Dendritic cell treated with granulocyte-macrophage colony-stimulating factor and Interleukin-4, amounts not matched to agents 40 ng/mL and 50 ng/mL, for 4 days (primary cell): ENCODE data around the gene SPAG5.

Source experiments
- H3K27ac Mint-ChIP-seq: one replicate; pipeline ENCODE4 v1.8.0; 2022; ENCODE audit warnings: mild to moderate bottlenecking, mixed read lengths
- H3K27me3 Mint-ChIP-seq: one replicate; pipeline ENCODE4 v1.8.0; 2022; ENCODE audit warnings: mild to moderate bottlenecking, mixed read lengths
- H3K36me3 Mint-ChIP-seq: one replicate; pipeline ENCODE4 v1.8.0; 2022; ENCODE audit warnings: low read depth, mixed read lengths
- H3K4me1 Mint-ChIP-seq: one replicate; pipeline ENCODE4 v1.8.0; 2022; ENCODE audit warnings: low read depth, mixed read lengths
- H3K4me3 Mint-ChIP-seq: one replicate; pipeline ENCODE4 v1.8.0; 2022; ENCODE audit warnings: mild to moderate bottlenecking, moderate library complexity, mixed read lengths
- H3K9me3 Mint-ChIP-seq: one replicate; pipeline ENCODE4 v1.8.0; 2022; ENCODE audit warnings: mixed read lengths
- intact Hi-C: fragments of 100-400 bp; cut with micrococcal nuclease; formaldehyde crosslinking; loops from one replicate; pipeline ENCODE4 v1.15.0; 2022

Gene SPAG5

DNA sequence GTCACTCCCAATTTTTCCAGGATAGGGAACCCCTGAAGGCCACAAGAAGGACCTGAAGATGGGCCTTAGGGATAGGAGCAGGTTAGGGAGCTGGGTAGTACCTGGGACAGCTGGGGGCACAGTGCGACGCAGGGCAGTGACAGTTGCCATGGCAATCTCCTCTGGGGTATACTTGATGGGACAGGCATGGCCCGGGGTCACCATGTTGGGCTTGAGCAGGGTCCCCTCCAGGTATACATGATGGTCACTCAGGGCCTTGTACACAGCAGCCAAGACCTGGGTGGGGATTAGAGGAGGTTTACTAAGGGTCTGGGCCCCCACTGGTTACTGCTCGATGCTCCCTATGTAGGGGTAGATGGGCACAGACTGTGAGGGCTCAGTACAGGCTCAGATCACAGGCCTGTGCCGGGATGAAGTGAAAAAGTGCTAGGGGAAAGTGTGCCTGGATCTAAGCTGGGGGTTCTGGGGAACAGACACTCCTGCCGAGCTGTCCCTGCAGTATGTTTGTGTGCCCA, 24.8 kb downstream of the SPAG5 start:
- Mint-ChIP-seq H3K27ac (no peak overlapping the region), H3K4me3 (no peak overlapping the region), H3K9me3 (no peaks in the 10 kb centered on the region), H3K36me3 (peaks cover 70% of the 10 kb centered on the region), H3K4me1 (peaks cover 34% of the 10 kb centered on the region), H3K27me3 (peaks cover 15% of the 10 kb centered on the region)
- intact Hi-C loops = no loop called here

DNA sequence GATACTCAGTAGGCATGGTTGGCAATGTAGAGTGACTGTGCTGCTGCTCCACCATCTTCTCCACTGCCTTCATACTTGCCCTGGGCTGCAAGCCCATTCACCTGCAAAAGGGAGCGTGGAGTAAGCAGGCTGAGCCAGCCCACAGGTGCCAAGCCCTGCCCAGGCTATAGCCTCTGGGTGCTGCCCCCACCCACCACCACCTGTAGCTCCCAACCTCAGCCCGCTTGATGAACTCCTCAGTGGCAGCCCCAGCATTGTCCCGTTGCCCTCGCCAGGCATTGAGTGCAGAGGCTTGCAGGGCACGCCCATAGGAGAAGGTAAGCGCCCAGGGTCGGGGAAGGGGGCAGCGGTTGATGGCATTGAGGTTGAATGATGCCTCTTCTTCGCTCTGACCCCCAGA, 25.3 kb downstream of the SPAG5 start:
- intact Hi-C loops = no loop called here
- H3K4me3 Mint-ChIP-seq = no peak overlapping the region
- no peaks in the 10 kb centered on the region for H3K9me3 Mint-ChIP-seq
- peaks cover 36% of the 10 kb centered on the region for H3K4me1 Mint-ChIP-seq
- H3K27me3 Mint-ChIP-seq = peaks cover 15% of the 10 kb centered on the region
- no peak overlapping the region for H3K27ac Mint-ChIP-seq
- peaks cover 65% of the 10 kb centered on the region for H3K36me3 Mint-ChIP-seq

DNA sequence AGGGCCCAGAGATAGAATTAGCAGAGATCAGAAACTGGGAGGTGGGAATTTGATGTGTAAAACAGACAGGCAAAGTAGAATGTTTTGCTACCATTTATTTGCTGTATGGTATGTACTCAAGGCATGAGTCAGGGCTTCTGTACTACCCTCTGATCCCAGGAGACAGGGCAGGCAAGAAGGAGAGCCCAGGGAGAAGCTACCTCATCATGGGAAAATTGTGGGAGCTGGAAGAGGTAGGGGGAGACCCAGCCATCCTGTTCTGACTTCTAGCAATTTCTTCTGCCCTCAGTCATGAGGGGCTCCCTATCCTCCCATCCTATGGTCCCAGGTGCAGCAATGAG, 25.8 kb downstream of the SPAG5 start:
- peaks cover 60% of the 10 kb centered on the region for H3K36me3 Mint-ChIP-seq
- peaks cover 15% of the 10 kb centered on the region for H3K27me3 Mint-ChIP-seq
- H3K4me3 Mint-ChIP-seq = no peak overlapping the region
- H3K27ac Mint-ChIP-seq = no peak overlapping the region
- intact Hi-C loops = no loop called here
- H3K4me1 Mint-ChIP-seq = peaks cover 41% of the 10 kb centered on the region
- H3K9me3 Mint-ChIP-seq = no peaks in the 10 kb centered on the region

DNA sequence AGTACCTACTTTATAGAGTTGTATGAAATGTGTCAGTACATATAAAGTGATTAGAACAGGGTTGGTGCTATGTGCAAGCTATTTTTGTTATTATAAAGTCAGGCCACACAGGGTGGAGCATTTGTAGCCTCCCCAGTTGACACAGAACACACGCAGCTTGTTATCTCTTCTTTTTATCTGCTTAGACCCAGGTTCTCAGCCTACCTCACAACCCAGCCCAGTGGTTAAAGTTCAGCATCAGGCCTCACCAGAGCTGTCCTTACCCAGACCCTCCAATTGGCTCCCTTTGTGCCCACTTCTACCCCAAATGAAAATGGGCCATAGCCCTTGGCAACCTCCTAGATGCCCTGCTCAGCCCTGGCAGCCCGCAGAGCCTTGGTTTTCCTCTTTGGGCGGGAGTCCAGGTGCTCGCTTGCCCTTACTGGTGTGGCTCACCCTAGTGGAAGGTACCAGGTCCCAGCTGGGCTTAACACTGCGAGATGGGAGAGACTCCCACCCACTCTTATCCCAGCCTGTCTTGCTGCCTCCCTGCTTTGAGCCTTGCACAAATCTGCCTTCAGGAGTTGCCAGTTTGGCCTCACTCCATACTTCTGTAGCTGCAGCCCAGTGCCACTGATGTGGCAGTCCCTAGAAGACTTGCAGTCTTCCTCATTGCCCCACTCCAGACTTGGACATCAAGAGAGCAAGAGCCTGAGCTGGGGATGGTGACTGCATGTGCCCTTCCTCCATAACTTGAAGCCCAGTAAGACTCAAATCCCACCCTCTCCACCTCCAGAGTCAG, 26.4 kb downstream of the SPAG5 start:
- Mint-ChIP-seq H3K27ac (no peak overlapping the region), H3K27me3 (peaks cover 15% of the 10 kb centered on the region)
- intact Hi-C loops = no loop called here

DNA sequence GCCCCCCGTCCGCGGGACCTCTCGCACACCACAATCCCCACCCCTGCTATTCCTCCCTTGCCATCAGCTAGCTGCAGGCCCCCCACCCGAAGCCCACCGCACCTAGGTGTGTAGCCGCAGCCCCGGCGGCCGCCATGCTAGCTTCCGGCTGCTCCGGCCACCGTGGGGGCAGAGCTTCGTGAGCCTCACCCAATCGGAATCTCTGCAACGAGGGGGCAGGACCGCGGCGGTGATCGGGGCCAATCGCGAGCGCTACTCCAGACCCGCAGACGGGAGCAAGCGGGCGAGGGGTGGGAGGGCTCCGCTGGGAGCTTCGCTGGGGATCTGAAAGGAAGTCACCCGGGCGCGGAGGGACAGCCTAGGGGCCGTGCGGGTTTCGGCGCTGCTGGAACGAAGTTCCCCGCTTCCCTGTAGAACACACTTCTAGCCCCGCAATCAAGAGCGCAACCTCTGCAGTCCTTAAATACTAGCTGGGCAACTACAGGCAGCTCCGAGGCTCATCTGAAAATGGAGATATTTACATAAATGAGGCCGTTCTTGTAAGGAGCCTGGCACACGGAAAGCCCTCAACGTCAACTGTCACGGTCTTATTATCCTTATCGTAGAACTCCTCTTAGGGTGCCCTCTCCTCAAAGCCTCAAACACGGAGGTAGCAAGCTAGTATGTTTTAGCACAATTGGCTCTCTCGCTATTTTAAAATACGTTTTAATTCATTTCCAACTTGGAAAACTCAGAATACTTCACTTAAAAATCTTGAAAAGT, 27.3 kb downstream of the SPAG5 start, which contains the start of gene PIGS:
TSS of gene PIGS (minus strand) at position 164 of the 762 bp plus-strand sequence. CDS start at position 136, 28 bp downstream.
- peak within 1 kb of the TSS; percentile 97 for H3K4me3 Mint-ChIP-seq
- H3K27ac Mint-ChIP-seq = peak within 1 kb of the TSS; percentile 93
- intact Hi-C loops = no loop called here
- H3K27me3 Mint-ChIP-seq = peaks cover 15% of the 10 kb centered on the region
- H3K4me1 Mint-ChIP-seq = peaks cover 43% of the 10 kb centered on the region
- H3K9me3 Mint-ChIP-seq = no peaks in the 10 kb centered on the region
- H3K36me3 Mint-ChIP-seq = peaks cover 47% of the 10 kb centered on the region

More for the DNA sequence above, 26.4 kb downstream of the SPAG5 start:
- H3K36me3 Mint-ChIP-seq = peaks cover 55% of the 10 kb centered on the region
- no peaks in the 10 kb centered on the region for H3K9me3 Mint-ChIP-seq
- no peak overlapping the region for H3K4me3 Mint-ChIP-seq
- H3K4me1 Mint-ChIP-seq = peaks cover 47% of the 10 kb centered on the region

DNA sequence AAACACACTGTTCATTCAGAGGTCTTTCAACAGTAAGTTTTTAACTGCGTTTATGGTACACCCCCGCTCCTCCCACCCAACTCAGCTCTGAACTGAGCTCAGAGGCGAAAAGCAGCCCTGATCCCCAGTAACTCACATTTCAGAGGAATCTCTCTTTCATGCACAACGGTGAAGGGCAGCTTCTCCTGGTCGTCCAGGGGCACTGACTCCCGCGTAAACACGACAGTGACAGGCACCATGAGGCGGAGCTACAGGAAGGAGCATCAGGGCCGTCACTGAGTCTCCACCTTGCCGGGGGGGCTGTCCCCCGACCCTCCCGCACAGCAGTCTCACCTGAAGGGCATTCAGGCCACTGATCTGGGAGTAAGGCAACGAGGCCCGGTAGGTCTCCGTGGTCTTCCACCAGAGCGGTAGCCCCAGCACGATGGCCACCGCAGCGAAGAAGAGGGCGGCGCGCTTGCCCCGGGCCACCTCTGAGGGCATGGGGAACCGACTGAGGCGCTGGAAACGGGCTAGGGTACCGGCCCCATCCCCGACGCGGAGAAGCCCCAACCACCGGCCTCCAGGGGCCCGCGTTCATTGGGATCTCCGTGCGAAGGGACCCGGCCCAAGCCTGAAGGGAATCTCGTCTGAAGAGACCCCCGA, 28.0 kb downstream of the SPAG5 start:
- intact Hi-C loops = no loop called here
- peaks cover 36% of the 10 kb centered on the region for H3K4me1 Mint-ChIP-seq
- H3K9me3 Mint-ChIP-seq = no peaks in the 10 kb centered on the region
- peaks cover 10% of the 10 kb centered on the region for H3K27me3 Mint-ChIP-seq
- H3K4me3 Mint-ChIP-seq = peak overlapping the region; percentile 97
- peaks cover 47% of the 10 kb centered on the region for H3K36me3 Mint-ChIP-seq
- peak overlapping the region; percentile 93 for H3K27ac Mint-ChIP-seq

DNA sequence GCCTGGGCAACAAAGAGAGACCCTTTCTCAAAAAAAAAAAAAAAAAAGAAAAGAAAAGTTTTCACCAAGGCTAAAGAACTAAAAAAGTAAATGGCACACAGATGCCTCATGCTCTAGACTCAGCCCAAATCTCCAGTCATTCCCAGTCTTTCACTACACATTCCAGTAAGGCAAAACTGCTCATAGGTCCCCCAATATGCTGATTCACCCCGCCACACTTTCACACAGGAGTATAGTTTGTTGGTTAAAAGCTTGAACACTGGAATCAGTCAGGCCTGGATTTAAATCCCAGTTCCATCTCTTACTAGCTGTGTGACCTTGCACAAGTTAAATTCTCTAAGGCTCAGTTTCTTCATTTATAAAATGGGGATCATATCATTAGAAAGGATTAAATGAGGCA, 29.4 kb downstream of the SPAG5 start:
- H3K4me3 Mint-ChIP-seq = no peak overlapping the region
- peaks cover 35% of the 10 kb centered on the region for H3K4me1 Mint-ChIP-seq
- no peak overlapping the region for H3K27ac Mint-ChIP-seq
- H3K36me3 Mint-ChIP-seq = peaks cover 47% of the 10 kb centered on the region
- peaks cover 6% of the 10 kb centered on the region for H3K27me3 Mint-ChIP-seq
- H3K9me3 Mint-ChIP-seq = no peaks in the 10 kb centered on the region
- intact Hi-C loops = no loop called here

DNA sequence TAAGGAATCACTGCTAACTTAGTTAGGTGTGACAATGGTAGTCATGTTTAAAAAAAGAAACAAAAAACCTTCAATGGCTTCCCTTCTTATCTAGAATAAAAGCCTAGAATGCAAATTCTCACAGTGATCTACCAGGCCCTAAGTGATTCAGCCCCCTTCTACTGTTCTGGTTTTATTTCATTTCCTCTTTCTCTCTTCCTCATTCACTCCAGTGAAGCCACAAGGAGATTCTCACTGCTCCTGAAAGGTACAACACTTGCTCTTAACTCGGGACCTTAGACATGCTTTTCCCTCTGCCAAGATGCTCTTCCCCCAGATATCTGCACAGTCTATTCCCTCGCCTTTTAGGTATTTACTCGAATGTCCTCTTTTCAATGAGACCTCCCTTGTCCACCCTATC, 31.2 kb downstream of the SPAG5 start:
- Mint-ChIP-seq H3K27ac (peak overlapping the region; percentile 22), H3K4me3 (peak overlapping the region; percentile 24), H3K9me3 (no peaks in the 10 kb centered on the region), H3K4me1 (peaks cover 31% of the 10 kb centered on the region), H3K36me3 (peaks cover 47% of the 10 kb centered on the region), H3K27me3 (peaks cover under 1% of the 10 kb centered on the region)
- intact Hi-C loops = no loop called here

DNA sequence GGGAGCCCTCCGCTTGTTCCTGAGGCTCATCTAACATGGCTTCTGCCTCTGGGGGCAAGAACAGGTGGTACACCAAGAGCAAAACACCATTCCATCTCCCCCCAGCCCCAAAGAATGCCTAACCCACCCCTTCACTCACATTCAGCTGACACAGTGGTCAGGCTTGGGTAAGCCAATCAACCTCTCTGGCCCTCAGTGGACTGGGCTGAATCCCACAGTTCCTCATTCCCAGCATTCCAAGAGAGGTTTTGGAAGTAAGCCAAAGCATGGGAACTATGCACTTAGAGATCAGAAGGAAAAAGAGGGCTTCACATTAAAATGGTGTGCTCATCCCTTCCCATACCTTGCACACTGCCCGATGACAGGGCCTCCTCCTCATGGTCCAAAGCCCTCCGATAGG, 35.4 kb downstream of the SPAG5 start:
- peaks cover 66% of the 10 kb centered on the region for H3K36me3 Mint-ChIP-seq
- intact Hi-C loops = no loop called here
- H3K4me3 Mint-ChIP-seq = no peak overlapping the region
- H3K4me1 Mint-ChIP-seq = peaks cover 14% of the 10 kb centered on the region
- H3K27ac Mint-ChIP-seq = no peak overlapping the region
- H3K27me3 Mint-ChIP-seq = no peaks in the 10 kb centered on the region
- no peaks in the 10 kb centered on the region for H3K9me3 Mint-ChIP-seq

DNA sequence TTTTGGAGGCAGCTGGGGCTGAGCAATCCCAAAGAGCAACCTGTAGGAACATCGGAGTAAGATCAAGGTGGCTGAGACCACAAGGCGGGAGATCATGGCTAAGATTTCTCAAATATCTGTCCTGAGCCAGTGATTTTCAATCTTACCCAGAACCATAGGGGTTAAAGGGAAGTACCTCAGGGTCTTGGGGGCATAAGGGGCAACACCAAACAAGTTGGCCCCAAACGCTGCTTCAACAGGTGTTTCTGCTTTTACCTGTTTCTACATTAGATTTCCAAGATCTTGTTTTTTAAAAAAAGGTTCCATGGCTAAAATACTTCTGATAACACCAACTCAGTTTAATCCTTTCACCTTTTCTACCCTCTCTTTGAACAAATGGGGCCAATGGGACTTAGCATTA, 43.8 kb downstream of the SPAG5 start:
- H3K27ac Mint-ChIP-seq = no peak overlapping the region
- H3K4me3 Mint-ChIP-seq = no peak overlapping the region

DNA sequence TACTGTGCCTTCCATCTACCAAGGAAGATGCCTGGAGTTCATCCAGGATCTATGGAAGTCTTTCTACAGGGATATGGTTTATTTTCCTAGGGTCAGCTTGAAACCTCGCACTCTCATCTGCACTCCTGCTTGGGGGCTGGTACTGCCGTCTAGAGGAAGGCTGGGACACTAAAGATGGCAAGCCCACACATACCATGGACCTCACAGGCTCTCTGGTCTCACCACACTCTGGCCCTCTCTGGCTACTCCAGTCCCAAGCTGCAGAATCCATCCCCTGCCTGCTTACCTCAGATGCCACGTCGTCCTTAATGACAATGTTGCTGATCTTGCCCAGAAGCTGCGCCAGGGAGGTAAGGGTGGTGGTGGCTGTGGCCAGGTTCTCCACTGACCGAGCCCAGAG, 44.3 kb downstream of the SPAG5 start:
- no peak overlapping the region for H3K4me3 Mint-ChIP-seq
- H3K9me3 Mint-ChIP-seq = no peaks in the 10 kb centered on the region
- intact Hi-C loops = loop anchor here (5.0 kb wide), 1 partner anchor 58 kb away; the partner anchor contains the start of gene RSKR
- H3K4me1 Mint-ChIP-seq = peaks cover 32% of the 10 kb centered on the region
- H3K27ac Mint-ChIP-seq = no peak overlapping the region
- peaks cover 79% of the 10 kb centered on the region for H3K36me3 Mint-ChIP-seq
- no peaks in the 10 kb centered on the region for H3K27me3 Mint-ChIP-seq

More for the DNA sequence above, 43.8 kb downstream of the SPAG5 start:
- H3K27me3 Mint-ChIP-seq = no peaks in the 10 kb centered on the region
- intact Hi-C loops = no loop called here
- H3K36me3 Mint-ChIP-seq = peaks cover 83% of the 10 kb centered on the region
- no peaks in the 10 kb centered on the region for H3K9me3 Mint-ChIP-seq
- peaks cover 27% of the 10 kb centered on the region for H3K4me1 Mint-ChIP-seq

DNA sequence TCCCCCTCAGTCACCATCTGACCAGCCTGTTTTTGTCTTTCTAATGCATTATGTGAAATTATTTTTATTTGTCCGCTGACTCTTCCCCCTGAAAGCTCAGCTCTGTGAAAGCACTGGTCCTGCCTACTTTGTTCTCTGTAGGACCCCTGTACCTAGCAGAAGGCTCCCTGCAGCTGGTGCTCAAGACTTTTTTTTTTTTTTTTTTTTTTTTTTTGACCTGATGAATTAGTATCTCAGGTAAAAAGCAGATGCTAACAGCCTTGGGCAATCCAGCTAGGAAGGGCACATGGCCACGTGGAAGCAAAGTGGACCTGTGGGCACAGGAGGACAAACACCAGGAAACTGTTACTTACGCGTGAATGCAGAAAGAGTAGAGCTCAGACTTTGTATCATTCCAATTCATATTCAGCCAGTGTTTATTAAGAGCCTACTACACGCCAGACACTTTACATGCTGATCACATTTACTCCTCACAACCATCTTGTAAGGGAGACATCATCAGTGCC, 45.8 kb downstream of the SPAG5 start:
- Mint-ChIP-seq H3K4me1 (peaks cover 47% of the 10 kb centered on the region), H3K27ac (peak overlapping the region; percentile 81)

DNA sequence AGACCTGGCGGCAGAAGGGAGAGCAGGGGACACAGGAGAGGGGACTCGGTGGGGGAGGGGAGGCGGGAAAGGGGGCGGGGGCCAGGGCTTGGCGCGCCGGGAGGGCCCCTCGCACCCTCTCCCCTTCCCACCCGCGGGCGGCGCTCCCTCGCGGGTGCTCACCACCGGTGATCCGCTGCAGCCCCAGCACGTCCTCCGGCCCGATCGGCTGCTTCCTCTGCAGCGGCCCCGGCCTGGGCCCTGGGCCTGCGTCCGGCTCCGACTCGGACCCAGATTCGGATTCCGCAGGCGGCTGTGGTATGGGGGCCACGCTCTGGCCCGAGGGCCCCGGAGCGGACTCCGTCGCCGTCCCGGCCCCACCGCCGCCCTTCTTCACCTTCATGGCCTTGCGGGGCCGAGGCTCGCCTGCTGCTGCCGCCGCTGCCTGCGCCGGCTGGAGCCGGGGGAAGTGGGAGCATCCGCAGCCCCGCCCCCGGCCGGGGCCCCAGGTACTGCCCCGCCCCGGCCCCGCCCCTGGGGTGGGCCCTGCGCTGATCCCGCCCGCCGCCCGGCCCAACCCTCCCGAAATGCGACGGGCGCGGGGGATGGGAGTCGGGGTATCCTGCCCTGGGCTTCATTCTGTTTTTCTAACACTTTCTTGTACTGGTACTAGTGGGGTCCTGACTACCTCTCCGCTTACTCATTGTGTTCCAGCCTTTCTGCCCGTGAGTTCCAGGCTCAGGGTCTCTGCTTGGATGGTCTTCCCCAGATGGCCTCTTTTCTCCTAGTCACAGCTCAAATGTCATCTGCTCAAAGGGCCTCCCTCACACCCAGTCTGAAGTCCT, 46.4 kb downstream of the SPAG5 start, which contains the start of gene UNC119:
TSS of gene UNC119 (minus strand) at position 449 of the 824 bp plus-strand sequence. CDS start at position 382, 67 bp downstream.
- Mint-ChIP-seq H3K4me1 (peaks cover 54% of the 10 kb centered on the region), H3K36me3 (peaks cover 69% of the 10 kb centered on the region), H3K27ac (peak within 1 kb of the TSS; percentile 81), H3K9me3 (no peaks in the 10 kb centered on the region), H3K27me3 (no peaks in the 10 kb centered on the region), H3K4me3 (peak within 1 kb of the TSS; percentile 90)
- intact Hi-C loops = loop anchor here (5.0 kb wide), 1 partner anchor 60 kb away; the partner anchor contains the start of gene RSKR

More for the DNA sequence above, 45.8 kb downstream of the SPAG5 start:
- no peaks in the 10 kb centered on the region for H3K27me3 Mint-ChIP-seq
- peak overlapping the region; percentile 90 for H3K4me3 Mint-ChIP-seq
- H3K36me3 Mint-ChIP-seq = peaks cover 72% of the 10 kb centered on the region
- H3K9me3 Mint-ChIP-seq = no peaks in the 10 kb centered on the region
- intact Hi-C loops = loop anchor here (5.0 kb wide), 1 partner anchor 59 kb away; the partner anchor contains the start of gene RSKR
